ENCODE results near the gene KLHL24. TPM values are rescaled to one million over a fixed set of nuclear protein-coding genes. Genes with fewer than 3 reads are reported as not detected.
A peak's percentile ranks its signal among the peaks of the same experiment; 100 is the strongest.

Gene KLHL24
- total RNA-seq, 2 donors from 2014 or later, result 135 to 210 TPM

GRCh38 chr3:183653209-183654064 lies 18.0 kb downstream of the KLHL24 start:
- peaks cover 9 to 37% of the 10 kb centered on the region in 2 donors for H3K9me3 ChIP-seq
- H3K4me1 ChIP-seq, result peaks cover 0 to 8% of the 10 kb centered on the region in 2 donors
- peaks cover 55% of the 10 kb centered on the region for H3K36me3 ChIP-seq

GRCh38 chr3:183654727-183655126 lies 19.3 kb downstream of the KLHL24 start:
- no peak overlapping the region for H3K27ac ChIP-seq
- peaks cover 0 to 11% of the 10 kb centered on the region in 2 donors for H3K4me1 ChIP-seq
- H3K4me3 ChIP-seq, result no peak overlapping the region
- peaks cover 9 to 37% of the 10 kb centered on the region in 2 donors for H3K9me3 ChIP-seq
- peaks cover 59% of the 10 kb centered on the region for H3K36me3 ChIP-seq
- no peaks in the 10 kb centered on the region for H3K27me3 ChIP-seq
- no peak for DNase-seq (ENCODE audit: low spot score)
- no peak for TF ChIP-seq CTCF (IDR thresholded peaks at IDR 0.05)

More at GRCh38 chr3:183653209-183654064, 18.0 kb downstream of the KLHL24 start:
- no peak for TF ChIP-seq CTCF (IDR thresholded peaks at IDR 0.05)
- no peaks in the 10 kb centered on the region for H3K27me3 ChIP-seq
- H3K27ac ChIP-seq, result no peak overlapping the region
- DNase-seq (ENCODE audit: low spot score), result no peak
- H3K4me3 ChIP-seq, result no peak overlapping the region

GRCh38 chr3:183662099-183662498 lies 26.7 kb downstream of the KLHL24 start:
- H3K4me1 ChIP-seq, result peaks cover 0 to 26% of the 10 kb centered on the region in 2 donors
- no peaks in the 10 kb centered on the region for H3K9me3 ChIP-seq
- H3K4me3 ChIP-seq, result no peak overlapping the region
- H3K27ac ChIP-seq, result no peak overlapping the region
- no peak for TF ChIP-seq CTCF (IDR thresholded peaks at IDR 0.05)
- H3K27me3 ChIP-seq, result no peaks in the 10 kb centered on the region
- H3K36me3 ChIP-seq, result peaks cover 40% of the 10 kb centered on the region
- DNase-seq (ENCODE audit: low spot score), result no peak

GRCh38 chr3:183664913-183665381 lies 29.5 kb downstream of the KLHL24 start:
- DNase-seq (ENCODE audit: low spot score), result no peak
- peaks cover 55% of the 10 kb centered on the region for H3K36me3 ChIP-seq
- no peak overlapping the region for H3K4me3 ChIP-seq
- H3K27ac ChIP-seq, result peak overlapping the region in 1 of 2 donors; percentile 24
- H3K9me3 ChIP-seq, result no peaks in the 10 kb centered on the region
- TF ChIP-seq CTCF (IDR thresholded peaks at IDR 0.05), result no peak
- H3K27me3 ChIP-seq, result no peaks in the 10 kb centered on the region
- peaks cover 0 to 15% of the 10 kb centered on the region in 2 donors for H3K4me1 ChIP-seq

GRCh38 chr3:183680061-183680460 lies 44.6 kb downstream of the KLHL24 start:
- Histone ChIP-seq H3K4me3 (no peak overlapping the region), H3K27ac (no peak overlapping the region), H3K9me3 (no peaks in the 10 kb centered on the region), H3K36me3 (peaks cover 39% of the 10 kb centered on the region), H3K4me1 (no peaks in the 10 kb centered on the region), H3K27me3 (no peaks in the 10 kb centered on the region)
- DNase-seq (ENCODE audit: low spot score), result no peak
- no peak for TF ChIP-seq CTCF (IDR thresholded peaks at IDR 0.05)
